GM20000 (cell line): Measurements from ENCODE around the gene PCOLCE2.

Source experiments
- DNase-seq: peaks from one replicate; pipeline ENCODE4 v3.0.0; 2012; ENCODE audit warnings: low spot score
- TF ChIP-seq, protein P1 (sequence below): IDR thresholded peaks from 2 replicates; pipeline ENCODE4 v1.5.1; 2012; ENCODE audit warnings: mild to moderate bottlenecking, control low read depth; ENCODE audit errors: extremely low read depth, missing control alignments

PCOLCE2 gene, protein sequence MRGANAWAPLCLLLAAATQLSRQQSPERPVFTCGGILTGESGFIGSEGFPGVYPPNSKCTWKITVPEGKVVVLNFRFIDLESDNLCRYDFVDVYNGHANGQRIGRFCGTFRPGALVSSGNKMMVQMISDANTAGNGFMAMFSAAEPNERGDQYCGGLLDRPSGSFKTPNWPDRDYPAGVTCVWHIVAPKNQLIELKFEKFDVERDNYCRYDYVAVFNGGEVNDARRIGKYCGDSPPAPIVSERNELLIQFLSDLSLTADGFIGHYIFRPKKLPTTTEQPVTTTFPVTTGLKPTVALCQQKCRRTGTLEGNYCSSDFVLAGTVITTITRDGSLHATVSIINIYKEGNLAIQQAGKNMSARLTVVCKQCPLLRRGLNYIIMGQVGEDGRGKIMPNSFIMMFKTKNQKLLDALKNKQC

DNA sequence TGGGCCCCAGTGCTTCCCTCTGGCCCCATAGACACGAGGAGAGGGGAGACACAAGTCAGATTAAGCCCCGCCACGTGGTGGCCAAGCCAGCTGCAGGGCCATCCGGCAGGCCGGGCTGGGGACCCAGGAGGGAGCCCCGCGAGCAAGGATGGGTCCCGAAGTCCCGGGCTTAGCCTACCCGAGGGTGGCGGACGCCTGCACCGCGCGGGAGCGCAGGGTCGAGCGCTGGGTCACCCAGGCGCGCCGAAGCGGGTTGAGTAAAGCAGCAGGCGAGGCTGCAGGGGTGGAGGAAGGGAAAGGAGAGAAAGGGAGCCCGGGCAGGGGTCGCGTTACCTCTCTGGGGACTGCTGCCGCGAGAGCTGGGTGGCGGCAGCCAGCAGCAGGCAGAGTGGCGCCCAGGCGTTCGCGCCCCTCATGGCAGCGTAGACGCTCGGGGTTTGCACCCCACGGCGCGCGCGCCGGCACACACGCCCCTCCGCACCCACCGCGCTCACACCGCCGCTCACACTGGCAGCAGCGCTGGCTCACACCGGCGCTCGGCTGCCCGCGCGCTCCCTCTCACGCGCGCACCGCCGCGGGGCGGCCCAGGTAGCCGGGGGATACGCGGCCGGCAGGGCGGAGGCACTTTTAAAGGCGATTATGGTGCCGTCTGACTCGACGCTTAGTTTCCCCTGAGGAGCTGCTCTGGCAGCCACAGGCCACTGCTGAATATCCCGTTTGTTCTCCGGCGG lies at the start of gene PCOLCE2:
Gene PCOLCE2, minus strand, starts transcription at position 603 of the 731 bp plus-strand sequence. Its CDS starts 187 bp downstream, at position 416.
- TF ChIP-seq, protein P1, sequence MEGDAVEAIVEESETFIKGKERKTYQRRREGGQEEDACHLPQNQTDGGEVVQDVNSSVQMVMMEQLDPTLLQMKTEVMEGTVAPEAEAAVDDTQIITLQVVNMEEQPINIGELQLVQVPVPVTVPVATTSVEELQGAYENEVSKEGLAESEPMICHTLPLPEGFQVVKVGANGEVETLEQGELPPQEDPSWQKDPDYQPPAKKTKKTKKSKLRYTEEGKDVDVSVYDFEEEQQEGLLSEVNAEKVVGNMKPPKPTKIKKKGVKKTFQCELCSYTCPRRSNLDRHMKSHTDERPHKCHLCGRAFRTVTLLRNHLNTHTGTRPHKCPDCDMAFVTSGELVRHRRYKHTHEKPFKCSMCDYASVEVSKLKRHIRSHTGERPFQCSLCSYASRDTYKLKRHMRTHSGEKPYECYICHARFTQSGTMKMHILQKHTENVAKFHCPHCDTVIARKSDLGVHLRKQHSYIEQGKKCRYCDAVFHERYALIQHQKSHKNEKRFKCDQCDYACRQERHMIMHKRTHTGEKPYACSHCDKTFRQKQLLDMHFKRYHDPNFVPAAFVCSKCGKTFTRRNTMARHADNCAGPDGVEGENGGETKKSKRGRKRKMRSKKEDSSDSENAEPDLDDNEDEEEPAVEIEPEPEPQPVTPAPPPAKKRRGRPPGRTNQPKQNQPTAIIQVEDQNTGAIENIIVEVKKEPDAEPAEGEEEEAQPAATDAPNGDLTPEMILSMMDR: no peak
- DNase-seq: peak; percentile 51

DNA sequence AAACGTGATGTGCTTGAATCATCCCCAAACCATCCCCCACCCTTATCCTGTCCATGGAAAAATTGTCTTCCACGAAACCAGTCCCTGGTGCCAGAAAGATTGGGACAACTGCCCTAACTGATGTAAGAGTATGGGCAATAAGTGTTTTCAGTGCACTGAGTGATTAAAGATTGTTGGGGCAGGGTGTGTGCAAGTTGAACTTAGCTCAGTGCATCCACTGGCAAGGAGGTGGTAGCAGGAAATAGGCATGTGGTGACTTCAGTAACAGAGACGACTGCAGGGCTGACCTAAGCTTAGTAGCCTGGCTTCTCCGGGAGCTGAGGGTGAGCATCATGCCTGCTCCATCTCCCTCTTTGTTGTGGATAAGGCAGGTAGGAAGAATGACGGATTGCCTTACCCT lies 47.1 kb upstream of the PCOLCE2 start:
- no peak for DNase-seq

GRCh38 chr3:142934887-142935269 lies 46.0 kb upstream of the PCOLCE2 start:
- DNase-seq: no peak
- TF ChIP-seq, protein P1: no peak

More for the DNA sequence above, 47.1 kb upstream of the PCOLCE2 start:
- TF ChIP-seq, protein P1: no peak

- TF ChIP-seq, protein P1: no peak
- DNase-seq: no peak
These were observed 45.4 kb upstream of the PCOLCE2 start for GRCh38 chr3:142934128-142934886.

- TF ChIP-seq, protein P1: no peak
- no peak for DNase-seq
These were observed 42.3 kb upstream of the PCOLCE2 start for GRCh38 chr3:142931222-142931621.

DNA sequence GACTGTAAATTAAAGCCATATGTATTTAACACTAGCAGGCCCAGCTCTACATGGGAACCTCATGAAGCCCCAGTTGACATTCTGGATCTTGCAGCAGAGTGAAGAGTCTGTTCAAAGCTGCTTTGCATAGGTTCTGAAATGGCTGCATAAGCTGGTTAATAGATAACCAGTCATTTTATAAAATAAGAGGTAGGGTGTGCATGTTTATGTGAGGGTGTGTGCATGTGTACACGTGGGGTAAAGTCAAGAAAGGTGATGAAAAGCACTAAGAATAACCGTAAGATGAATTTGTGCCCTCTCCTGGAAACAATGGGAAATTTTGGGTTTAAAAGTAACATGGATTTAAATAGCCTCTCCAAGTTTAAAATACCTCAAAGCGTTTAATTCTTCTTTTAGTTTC lies 41.6 kb upstream of the PCOLCE2 start:
- TF ChIP-seq, protein P1: no peak
- DNase-seq: no peak
